Stimulated activated CD4-positive, alpha-beta T cell treated with anti-CD3 and anti-CD28 coated beads, Interleukin-4, amount 100 ng/mL, for 1 hour (primary cell): Measurements from ENCODE around the gene BCAS3.

Experiments
- DNase-seq: peaks from one replicate; pipeline ENCODE4 v3.0.0-alpha.2; 2020

BCAS3 gene

DNA sequence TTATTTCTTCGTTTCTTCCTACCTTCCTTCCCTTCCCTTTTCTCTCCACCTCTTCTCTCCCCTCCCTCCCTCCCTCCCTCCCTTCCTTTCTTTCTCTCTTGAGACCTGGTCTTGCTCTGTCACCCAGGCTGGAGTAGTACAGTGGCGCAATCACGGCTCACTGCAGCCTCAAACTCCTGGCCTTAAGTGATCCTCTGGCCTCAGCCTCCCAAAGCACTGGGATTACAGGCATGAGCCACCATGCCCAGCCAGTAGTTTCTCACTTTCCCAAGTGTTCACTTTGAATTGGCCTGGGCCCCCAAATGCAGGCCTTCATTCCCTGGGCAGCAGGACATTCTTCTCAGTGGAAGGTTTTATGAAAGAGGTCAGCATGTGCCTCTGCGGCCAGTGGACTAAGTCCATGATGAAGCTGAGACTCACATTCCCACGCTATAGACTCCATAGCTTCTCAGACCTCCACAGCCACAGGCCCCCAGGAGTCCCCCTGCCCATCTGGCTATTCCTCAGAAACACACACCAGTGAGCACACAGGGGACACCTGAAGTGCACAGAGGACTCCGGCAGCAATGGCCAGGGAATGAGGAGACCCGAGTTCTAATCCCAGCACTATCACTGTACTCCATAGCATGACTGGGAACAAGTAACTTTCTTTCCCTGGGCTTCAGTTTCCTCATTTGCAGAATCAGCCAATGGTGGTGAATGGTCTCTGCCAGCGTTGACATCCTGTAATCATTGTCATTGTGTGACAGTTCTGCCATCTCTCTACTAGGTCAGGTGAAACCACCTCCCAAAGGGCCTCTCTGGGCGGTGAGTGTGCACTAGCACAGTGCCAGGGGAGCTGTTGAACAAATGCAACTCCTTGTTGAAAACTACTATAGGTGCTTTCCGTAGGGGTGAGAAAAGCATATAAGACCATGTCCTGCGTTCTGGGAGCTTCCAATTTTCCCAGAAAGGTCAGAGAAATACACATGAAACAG is 652.8 kb downstream of the BCAS3 start:
- DNase-seq = no peak

DNA sequence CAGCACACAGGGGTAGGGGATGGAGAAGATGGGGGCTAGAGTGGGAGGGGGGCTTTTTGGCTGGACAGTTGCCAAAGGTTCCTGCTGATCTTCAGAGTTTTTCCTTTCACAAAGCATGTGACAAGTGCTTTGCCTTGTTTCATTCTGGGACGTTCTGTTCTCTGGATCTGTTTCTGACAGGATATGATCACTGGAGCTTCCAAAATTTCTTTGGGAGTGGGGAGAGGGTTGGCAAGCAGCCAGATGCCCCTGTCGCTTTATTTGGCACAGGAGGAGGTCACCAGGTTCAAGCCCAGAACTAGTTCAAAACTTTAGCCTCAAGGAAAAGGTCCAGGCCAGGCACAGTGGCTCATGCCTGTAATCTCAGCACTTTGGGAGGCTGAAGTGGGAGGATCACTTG is 653.5 kb downstream of the BCAS3 start:
- no peak for DNase-seq

GRCh38 chr17:61331886-61332285 is 654.2 kb downstream of the BCAS3 start:
- DNase-seq = no peak

DNA sequence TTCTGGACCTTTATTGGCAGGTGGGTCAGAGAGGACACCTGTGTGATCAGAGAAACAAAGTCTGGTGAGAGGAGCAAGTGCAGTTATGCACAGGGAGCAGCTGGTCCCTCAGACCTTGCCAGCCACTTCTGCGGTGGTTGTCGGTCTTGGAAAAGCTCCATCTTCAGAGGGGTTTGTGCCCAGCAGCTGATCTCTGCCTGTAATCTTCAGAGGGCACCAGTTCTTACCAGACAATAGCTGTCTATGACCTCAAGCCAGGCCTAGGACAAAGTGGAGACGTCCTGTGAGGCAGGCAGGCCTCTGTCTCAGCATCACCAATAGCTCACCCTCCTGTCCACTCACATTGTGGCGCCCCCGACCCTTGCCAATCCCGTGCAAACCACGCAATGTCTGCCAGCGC is 655.5 kb downstream of the BCAS3 start:
- no peak for DNase-seq

- DNase-seq = no peak
Measured at GRCh38 chr17:61334673-61335072, 657.0 kb downstream of the BCAS3 start.

- DNase-seq = no peak
Measured at GRCh38 chr17:61335105-61335844, 657.6 kb downstream of the BCAS3 start.

DNA sequence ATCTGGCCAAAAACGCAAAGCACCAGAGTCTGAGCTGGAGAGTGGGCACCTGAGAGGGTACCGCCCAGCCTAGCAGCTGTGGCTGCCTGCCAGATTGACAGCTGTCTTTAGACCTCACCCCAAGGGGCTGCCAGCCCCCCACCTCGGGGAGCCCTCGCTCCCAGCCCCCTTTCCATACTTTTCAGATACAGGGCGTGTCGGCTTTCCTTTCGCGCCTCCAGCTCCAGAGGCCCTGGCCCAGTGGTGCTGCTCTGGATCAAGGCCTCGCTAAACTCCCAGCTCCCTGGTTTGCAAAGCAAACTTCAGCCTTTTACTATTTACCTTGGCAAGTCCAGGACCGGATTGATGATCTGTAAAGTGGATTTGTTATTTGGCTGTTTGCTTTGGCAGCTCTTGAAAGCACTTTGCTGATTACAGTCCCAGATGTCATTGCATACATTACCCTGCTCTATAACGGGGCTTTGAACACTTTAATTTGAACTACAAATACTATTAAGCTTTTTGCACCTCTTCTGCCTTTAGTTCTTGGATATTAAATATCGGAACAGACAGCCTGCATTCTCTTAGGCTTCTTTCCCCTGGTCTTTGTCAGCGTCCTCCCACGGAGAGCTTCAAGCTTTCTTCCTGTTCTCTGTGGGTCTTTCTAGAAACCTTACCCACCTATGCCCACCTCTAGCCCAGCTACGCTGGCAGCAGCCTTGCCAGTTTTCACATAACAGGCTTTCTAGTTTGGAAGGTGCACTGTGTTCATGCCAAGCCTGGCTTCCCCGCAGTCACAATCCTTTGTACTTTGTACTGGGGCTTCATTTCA is 658.4 kb downstream of the BCAS3 start:
- DNase-seq = no peak

- no peak for DNase-seq
Measured at GRCh38 chr17:61337290-61337689, 659.6 kb downstream of the BCAS3 start.

DNA sequence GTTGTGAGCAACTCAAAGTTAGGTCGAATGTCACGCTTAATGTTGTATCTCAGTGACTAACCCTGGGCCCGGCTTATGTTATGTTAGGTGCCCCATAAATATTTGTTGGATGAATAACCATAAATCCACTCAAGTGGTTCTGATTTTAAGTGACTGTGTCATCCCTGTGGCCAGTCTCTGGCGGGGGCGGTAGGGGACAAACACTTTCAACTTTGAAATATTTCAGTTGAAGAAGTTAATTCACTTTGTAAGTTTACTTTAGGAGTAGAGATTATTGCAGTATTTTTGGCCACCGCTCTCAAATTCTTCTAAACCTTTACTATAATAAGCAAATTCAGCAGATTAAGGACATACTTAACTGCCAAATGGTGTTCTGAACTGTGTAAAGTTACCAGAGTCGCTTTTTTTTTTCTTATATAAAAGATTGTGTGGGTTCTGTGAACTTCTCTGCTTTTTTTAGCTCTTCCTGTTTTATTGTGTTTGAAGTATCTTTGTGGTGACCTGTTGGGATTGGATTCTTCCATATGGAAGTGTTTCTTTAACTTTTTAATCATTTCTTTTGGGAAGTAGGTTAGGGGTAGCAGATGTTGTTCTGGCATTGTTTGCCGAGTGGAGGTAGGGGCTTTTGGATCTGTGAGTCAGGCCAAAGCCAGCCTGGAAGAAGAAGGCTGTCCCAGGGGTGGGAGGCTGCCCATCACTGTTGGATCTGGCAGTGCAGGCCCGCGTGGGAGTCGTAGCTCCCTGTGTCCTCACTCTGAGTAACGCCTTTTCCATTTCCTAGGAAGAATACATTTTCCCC is 660.5 kb downstream of the BCAS3 start:
- no peak for DNase-seq

GRCh38 chr17:61338874-61339478 is 661.3 kb downstream of the BCAS3 start:
- no peak for DNase-seq

GRCh38 chr17:61340431-61341209 is 663.0 kb downstream of the BCAS3 start:
- no peak for DNase-seq

GRCh38 chr17:61343576-61343975 is 665.9 kb downstream of the BCAS3 start:
- no peak for DNase-seq

GRCh38 chr17:61345061-61345460 is 667.4 kb downstream of the BCAS3 start:
- no peak for DNase-seq

DNA sequence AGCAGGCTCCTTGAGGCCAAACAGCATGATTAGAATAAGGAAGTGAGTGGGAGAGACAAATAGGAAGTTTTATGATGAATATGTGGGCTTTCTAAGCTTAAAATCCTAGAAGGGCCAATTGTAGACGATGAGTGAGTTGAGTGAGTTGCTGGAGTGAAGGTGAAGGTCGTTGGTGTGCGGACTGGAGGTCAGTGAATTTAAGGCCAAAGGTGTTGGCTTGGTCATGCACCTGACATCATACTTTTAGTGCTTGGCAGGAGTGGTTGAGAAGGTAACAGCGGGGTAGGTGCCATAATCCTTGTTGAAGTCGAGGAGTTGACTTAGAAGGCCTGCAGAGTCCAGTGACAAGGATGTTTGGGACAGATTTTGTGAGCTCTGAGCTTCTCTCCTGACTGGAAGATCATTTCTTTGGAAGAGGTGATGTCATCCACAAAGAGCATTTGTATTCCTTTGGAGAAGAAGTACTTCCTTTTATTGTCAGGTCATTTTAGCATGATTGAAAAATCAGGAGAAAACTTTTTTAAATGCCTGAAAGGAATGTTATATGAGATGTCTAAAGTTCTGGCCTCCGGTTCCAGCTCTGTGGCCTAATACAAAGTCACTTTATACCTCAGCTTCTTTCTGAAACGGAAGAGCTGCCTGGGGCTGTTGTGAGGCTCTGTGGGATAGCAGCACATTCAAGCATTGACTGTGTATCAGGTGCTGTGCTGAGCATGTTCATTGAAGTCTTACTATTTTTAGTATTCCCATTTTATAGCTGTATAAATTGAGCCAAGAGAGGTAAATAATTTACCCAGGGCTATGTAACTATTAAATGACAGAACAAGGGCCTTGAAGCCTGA is 668.4 kb downstream of the BCAS3 start:
- DNase-seq = no peak

DNA sequence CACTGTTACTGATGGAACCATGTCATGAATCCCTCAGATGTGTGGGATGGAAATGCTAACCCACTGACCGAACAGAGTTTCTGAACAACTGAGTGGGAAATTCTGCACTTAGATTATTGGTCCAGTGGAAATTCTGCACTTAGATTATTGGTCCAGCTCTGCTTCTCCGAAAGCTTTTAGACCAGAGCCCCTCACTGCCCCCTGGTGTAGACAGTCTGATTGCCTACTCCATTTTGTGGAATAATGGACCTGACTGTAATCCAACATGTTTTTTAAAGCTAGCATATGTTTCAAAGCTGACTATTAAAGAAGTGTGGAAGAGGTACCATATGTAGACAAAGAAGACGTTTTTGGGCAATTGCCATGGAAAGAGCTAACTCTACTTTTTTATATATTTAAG is 671.7 kb downstream of the BCAS3 start:
- DNase-seq = no peak

DNA sequence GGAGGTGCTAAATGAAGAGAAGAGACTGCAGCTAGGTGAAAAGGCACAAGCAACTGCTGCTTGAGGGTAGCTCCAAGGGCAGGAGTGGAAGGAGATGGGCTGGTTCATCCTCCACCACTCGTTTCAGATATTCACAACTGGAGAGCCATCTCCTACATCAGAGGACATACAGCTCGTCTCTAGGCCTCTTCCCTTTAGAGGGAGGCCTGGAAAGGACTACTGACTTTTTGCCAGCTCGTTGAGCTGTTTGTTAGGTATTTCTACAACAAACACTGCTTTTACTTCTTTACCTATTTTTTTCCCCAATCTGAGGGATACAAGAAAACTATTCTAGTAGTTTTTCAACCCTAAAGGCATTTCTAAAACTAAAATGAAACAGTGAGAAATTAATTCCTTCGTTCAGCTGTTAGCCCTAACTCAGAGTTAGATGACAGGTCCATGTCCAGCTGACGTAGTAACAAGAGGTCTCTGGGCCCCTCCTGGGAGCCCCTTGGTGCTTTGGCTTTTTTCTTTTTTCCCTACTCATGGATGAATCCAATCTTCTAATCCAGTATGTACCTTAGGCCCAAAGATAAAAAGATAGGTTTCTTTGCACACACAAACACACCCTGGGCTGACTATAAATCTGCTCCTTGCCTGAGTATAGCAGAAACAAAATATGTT is 674.2 kb downstream of the BCAS3 start:
- DNase-seq = no peak

DNA sequence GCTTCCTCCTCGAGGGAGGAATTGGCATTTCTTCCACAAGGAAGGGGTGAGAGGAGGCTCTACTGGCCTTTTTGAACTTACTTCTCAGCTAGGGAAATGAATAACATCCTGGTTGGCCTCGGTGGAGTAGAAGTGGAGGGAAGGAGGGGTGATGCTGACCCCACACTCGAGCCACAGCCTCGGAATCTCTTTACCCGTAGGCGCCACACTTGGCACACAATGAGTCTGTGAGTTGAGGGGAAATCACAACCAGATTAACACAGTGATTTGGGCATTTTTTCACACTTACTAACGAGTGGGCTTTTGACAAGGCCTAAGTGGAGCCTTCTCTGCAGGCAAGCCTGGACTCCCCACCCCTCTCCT is 674.7 kb downstream of the BCAS3 start:
- no peak for DNase-seq

- DNase-seq = no peak
Measured at GRCh38 chr17:61352781-61353491, 675.3 kb downstream of the BCAS3 start.

GRCh38 chr17:61353615-61354014 is 676.0 kb downstream of the BCAS3 start:
- no peak for DNase-seq
